H1 (cell line): ENCODE measurements around the gene TMEM45B. TPM values are rescaled to one million over a fixed set of nuclear protein-coding genes. Genes with fewer than 3 reads are reported as not detected.

Source experiments
- CTCF ChIA-PET: fragments of 300-600 bp; sonication (Branson Sonifier 250); formaldehyde crosslinking; loops from one replicate; lab custom pipeline; 2021; ENCODE audit not compliant: partially characterized antibody; lab: Charles Lee
- POLR2A ChIA-PET: fragments of 300-600 bp; sonication (Branson Sonifier 250); formaldehyde crosslinking; loops from one replicate; lab custom pipeline; 2021; ENCODE audit warnings: inconsistent platforms; ENCODE audit not compliant: partially characterized antibody; lab: Charles Lee
- DNase-seq, 2 experiments: peaks; one replicate each; pipeline versions ENCODE4 v3.0.0 to v3.0.0-alpha.2; 2010 to 2022; ENCODE audit warnings: low spot score in 2 of 2, low read depth in 1 of 2, mixed read lengths in 1 of 2
- FAIRE-seq: peaks from 2 replicates; lab custom pipeline; 2011; peaks lifted over from hg19 to GRCh38; lab: Jason Lieb, UNC
- H2AFZ ChIP-seq: 2 replicates; pipeline ENCODE4 v1.8.1; 2012; ENCODE audit warnings: low read length, inconsistent platforms
- H2AK5ac ChIP-seq: 2 replicates; pipeline ENCODE4 v1.6.1; 2013; ENCODE audit warnings: low read depth, low read length
- H2BK120ac ChIP-seq: replicated peaks from 2 replicates; pipeline ENCODE3; 2013; ENCODE audit warnings: low read depth, low read length, inconsistent platforms
- H2BK12ac ChIP-seq: 2 replicates; pipeline ENCODE4 v1.6.1; 2013; ENCODE audit warnings: low read depth, low read length
- H2BK15ac ChIP-seq: 2 replicates; pipeline ENCODE4 v1.6.1; 2013; ENCODE audit warnings: low read length
- H2BK20ac ChIP-seq: 2 replicates; pipeline ENCODE4 v1.6.1; 2013; ENCODE audit warnings: low read length
- H2BK5ac ChIP-seq: 2 replicates; pipeline ENCODE4 v1.6.1; 2013; ENCODE audit warnings: low read depth, low read length
- H3K14ac ChIP-seq: 2 replicates; pipeline ENCODE4 v1.6.1; 2013; ENCODE audit warnings: inconsistent platforms; ENCODE audit not compliant: insufficient read length
- H3K18ac ChIP-seq: 2 replicates; pipeline ENCODE4 v1.6.1; 2013; ENCODE audit warnings: low read length; ENCODE audit errors: extremely low read depth
- H3K23ac ChIP-seq: 2 replicates; pipeline ENCODE4 v1.6.1; 2013; ENCODE audit warnings: inconsistent platforms; ENCODE audit not compliant: insufficient read length
- H3K23me2 ChIP-seq: 2 replicates; pipeline ENCODE4 v1.6.1; 2013; ENCODE audit warnings: low read depth, low read length
- H3K27ac ChIP-seq: 2 replicates; pipeline ENCODE4 v1.6.1; 2011; ENCODE audit warnings: low read depth, low read length, inconsistent platforms
- H3K27me3 ChIP-seq, 4 experiments: replicated peaks in 1 of 4; 1 replicate in 1 of 4; 2 replicates in 3 of 4; pipeline versions ENCODE4 v1.6.1 to v1.8.1; 2011 to 2013; ENCODE audit warnings: low read length in 3 of 4, mild to moderate bottlenecking in 3 of 4, inconsistent platforms in 2 of 4, mixed read lengths in 2 of 4, moderate library complexity in 1 of 4; ENCODE audit not compliant: control insufficient read depth in 3 of 4, insufficient read depth in 3 of 4; ENCODE audit errors: extremely low read depth in 1 of 4
- H3K36me3 ChIP-seq, 4 experiments: 2 replicates each; pipeline versions ENCODE4 v1.6.1 to v1.8.1; 2011 to 2013; ENCODE audit warnings: mild to moderate bottlenecking in 4 of 4, low read length in 3 of 4, moderate library complexity in 2 of 4, control low read depth in 1 of 4, inconsistent platforms in 1 of 4; ENCODE audit not compliant: insufficient read depth in 4 of 4, control insufficient read depth in 2 of 4
- H3K4ac ChIP-seq: replicated peaks from 2 replicates; pipeline ENCODE3; 2013; ENCODE audit warnings: low read length, low read depth, mixed read lengths, inconsistent platforms; ENCODE audit not compliant: insufficient read length
- H3K4me1 ChIP-seq, 4 experiments: replicated peaks in 1 of 4; 1 replicate in 1 of 4; 2 replicates in 3 of 4; pipeline versions ENCODE4 v1.6.1 to v1.8.1; 2011 to 2013; ENCODE audit warnings: low read length in 3 of 4, inconsistent platforms in 2 of 4, mixed read lengths in 1 of 4; ENCODE audit not compliant: insufficient read depth in 4 of 4, control insufficient read depth in 3 of 4
- H3K4me2 ChIP-seq, 2 experiments: 2 replicates each; pipeline versions ENCODE4 v1.6.1 to v1.8.1; 2011 to 2013; ENCODE audit warnings: low read depth in 2 of 2, low read length in 2 of 2, control low read depth in 1 of 2, inconsistent platforms in 1 of 2, mild to moderate bottlenecking in 1 of 2; ENCODE audit not compliant: insufficient read depth in 1 of 2
- H3K4me3 ChIP-seq, 4 experiments: fragments of 200-600, 300-600 bp in 1 of 4; sonication (generic), shearing (Covaris generic), sonication (Bioruptor Twin) in 1 of 4; 2 replicates each; pipeline versions ENCODE4 v1.5.1 to v1.8.1; 2011 to 2016; ENCODE audit warnings: low read length in 4 of 4, low read depth in 3 of 4, control low read depth in 2 of 4, inconsistent platforms in 2 of 4, mild to moderate bottlenecking in 2 of 4, mixed read lengths in 1 of 4, moderate library complexity in 1 of 4; ENCODE audit not compliant: insufficient read depth in 2 of 4; ENCODE audit errors: extremely low read depth in 1 of 4
- H3K56ac ChIP-seq: replicated peaks from 2 replicates; pipeline ENCODE3; 2013; ENCODE audit warnings: low read depth, mild to moderate bottlenecking, mixed read lengths, low read length, inconsistent platforms; ENCODE audit not compliant: insufficient read length
- H3K79me1 ChIP-seq: 2 replicates; pipeline ENCODE4 v1.6.1; 2013; ENCODE audit warnings: low read depth, low read length, control low read depth
- H3K79me2 ChIP-seq, 2 experiments: 2 replicates each; pipeline versions ENCODE4 v1.6.1 to v1.8.1; 2012 to 2013; ENCODE audit warnings: low read length in 2 of 2, mild to moderate bottlenecking in 2 of 2, inconsistent platforms in 1 of 2; ENCODE audit not compliant: insufficient read depth in 2 of 2, control insufficient read depth in 1 of 2
- H3K9ac ChIP-seq, 4 experiments: replicated peaks in 1 of 4; 1 replicate in 1 of 4; 2 replicates in 3 of 4; pipeline versions ENCODE4 v1.6.1 to v1.8.1; 2011 to 2013; ENCODE audit warnings: low read depth in 3 of 4, low read length in 3 of 4, control low read depth in 2 of 4, mild to moderate bottlenecking in 2 of 4, moderate library complexity in 2 of 4, inconsistent platforms in 1 of 4; ENCODE audit errors: extremely low read depth in 1 of 4
- H3K9me3 ChIP-seq, 2 experiments: 2 replicates each; pipeline versions ENCODE4 v1.6.1 to v1.8.1; 2012 to 2013; ENCODE audit warnings: mild to moderate bottlenecking in 2 of 2, moderate library complexity in 2 of 2, control low read depth in 1 of 2, inconsistent platforms in 1 of 2, low read depth in 1 of 2, low read length in 1 of 2, mixed read lengths in 1 of 2; ENCODE audit not compliant: insufficient read depth in 2 of 2
- H4K20me1 ChIP-seq, 2 experiments: replicated peaks in 1 of 2; 2 replicates each; pipeline versions ENCODE3 to v1.8.1; 2011 to 2013; ENCODE audit warnings: inconsistent platforms in 2 of 2, low read length in 2 of 2, mild to moderate bottlenecking in 1 of 2; ENCODE audit not compliant: insufficient read depth in 2 of 2, control insufficient read depth in 1 of 2
- H4K5ac ChIP-seq: 2 replicates; pipeline ENCODE4 v1.6.1; 2013; ENCODE audit warnings: low read length, low read depth, mixed read lengths, inconsistent platforms; ENCODE audit not compliant: insufficient read length
- H4K8ac ChIP-seq: 2 replicates; pipeline ENCODE4 v1.8.0; 2013; ENCODE audit warnings: mild to moderate bottlenecking, moderate library complexity, low read length, inconsistent platforms; ENCODE audit not compliant: insufficient read depth; ENCODE audit errors: extremely low read depth
- H4K91ac ChIP-seq: replicated peaks from 2 replicates; pipeline ENCODE3; 2013; ENCODE audit warnings: low read length, mixed read lengths, inconsistent platforms; ENCODE audit not compliant: insufficient read length
- ATF2 ChIP-seq: IDR thresholded peaks from 2 replicates; pipeline ENCODE4 v1.6.1; 2012; ENCODE audit warnings: low read length, inconsistent platforms
- CBX5 ChIP-seq: fragments of 300-800, 300-1000 bp; sonication (generic); IDR thresholded peaks from 2 replicates; pipeline ENCODE4 v1.7.1; 2016; ENCODE audit warnings: antibody characterized with exemption, low read length, low read depth
- CREB1 ChIP-seq: IDR thresholded peaks from 2 replicates; pipeline ENCODE4 v1.6.1; 2012; ENCODE audit warnings: inconsistent platforms
- JUND ChIP-seq: IDR thresholded peaks from 2 replicates; pipeline ENCODE4 v1.6.1; 2011; ENCODE audit warnings: mild to moderate bottlenecking, improper control_type of control experiment, low read length
- RNF2 ChIP-seq: fragments of 200-900, 300-1000 bp; sonication (generic); IDR thresholded peaks from 2 replicates; pipeline ENCODE4 v1.7.1; 2016; ENCODE audit warnings: borderline replicate concordance, low read depth, mild to moderate bottlenecking, antibody characterized with exemption, low read length; ENCODE audit not compliant: poor library complexity, severe bottlenecking; ENCODE audit errors: missing control alignments
- RXRA ChIP-seq: IDR thresholded peaks from 2 replicates; pipeline ENCODE4 v1.6.1; 2011; ENCODE audit warnings: low read depth, mild to moderate bottlenecking, low read length, moderate library complexity; ENCODE audit not compliant: insufficient read depth
- SRF ChIP-seq: IDR thresholded peaks from 2 replicates; pipeline ENCODE4 v1.6.1; 2011; ENCODE audit warnings: mild to moderate bottlenecking, low read depth, low read length, moderate library complexity
- USF2 ChIP-seq: IDR thresholded peaks from 2 replicates; pipeline ENCODE4 v1.6.1; 2011; ENCODE audit warnings: low read length, improper control_type of control experiment
- WGBS, 2 experiments: shearing (Covaris generic) in 1 of 2; methylation state at CpG; one replicate each; pipeline versions ENCODE4 v1.1.6 to v1.1.7; 2013 to 2015; ENCODE audit warnings: low lambda C conversion rate in 2 of 2, mixed read lengths in 2 of 2, inconsistent platforms in 1 of 2, low coverage in 1 of 2, missing lambda C conversion rate in 1 of 2; ENCODE audit not compliant: insufficient replicate concordance in 2 of 2, insufficient coverage in 1 of 2, insufficient read length in 1 of 2; ENCODE audit errors: extremely low coverage in 1 of 2, missing lambda C conversion rate in 1 of 2; 5-methylcytosine and 5-hydroxymethylcytosine counted together
- polyA plus RNA-seq, 7 experiments: library from polyadenylated mRNA; depleted of rRNA in 3 of 7; stranded (reverse) in 5 of 7; unstranded in 2 of 7; fragments of >200 nt in 5 of 7; fragments of 200-250 nt in 2 of 7; gene quantifications; 1 replicate in 5 of 7; 2 replicates in 1 of 7; 4 replicates in 1 of 7; pipeline versions ENCODE4 v1.2.1 to v1.2.3, GENCODE V29; 2011 to 2013; ENCODE audit warnings: missing spikeins in 2 of 7, mixed read lengths in 2 of 7
- total RNA-seq: library from RNA; stranded (reverse); fragmentation: NEBNext Ultra II Directional; extraction: Animal tissue kit (Norgen Biotek cat#: 25700); gene quantifications from 2 replicates; pipeline ENCODE4 v1.2.1, GENCODE V29; 2021

Gene TMEM45B
- total and polyA plus RNA-seq, 2 of the 8 experiments (the other 6 are each of a cell fraction or from before 2014, with no cell fraction given) = 0.23 TPM; not detected in 1

- Histone ChIP-seq H4K20me1 (no peaks in the 10 kb centered on the region), H4K5ac (no peak overlapping the region), H3K4me1 (no peaks in the 10 kb centered on the region), H3K4ac (no peak overlapping the region), H2BK120ac (no peak overlapping the region), H3K4me2 (no peak overlapping the region), H2BK12ac (no peak overlapping the region), H3K4me3 (no peak overlapping the region), H4K8ac (no peak overlapping the region), H4K91ac (no peak overlapping the region), H3K56ac (no peak overlapping the region), H3K23me2 (no peaks in the 10 kb centered on the region; the same call in 1 of the 2 replicates), H2BK5ac (no peak overlapping the region), H3K14ac (no peak overlapping the region), H2AK5ac (no peak overlapping the region), H2BK20ac (no peak overlapping the region), H2AFZ (no peak overlapping the region), H2BK15ac (no peak overlapping the region), H3K18ac (no peak overlapping the region), H3K27ac (no peak overlapping the region), H3K9ac (no peak overlapping the region), H3K79me1 (no peaks in the 10 kb centered on the region), H3K36me3 (no peaks in the 10 kb centered on the region), H3K9me3 (no peaks in the 10 kb centered on the region), H3K79me2 (no peaks in the 10 kb centered on the region), H3K23ac (no peak overlapping the region), H3K27me3 (no peaks in the 10 kb centered on the region)
- ChIA-PET CTCF (interaction anchor here (1.3 kb wide), 1 partner anchor 11 kb away, joined by 3 read pairs; no protein-coding TSS in a partner anchor), POLR2A (no interaction called here)
- WGBS, 2 experiments = 76% methylated on average over 2 of the region's 2 CpGs; no CpG with 5 or more reads in 1 of the 2 experiments
- no peak for DNase-seq
- FAIRE-seq = no peak
- TF ChIP-seq RXRA (no peak), CBX5 (no peak), USF2 (no peak), JUND (no peak), CREB1 (no peak), SRF (no peak), ATF2 (no peak), RNF2 (no peak)
These were observed 26.5 kb downstream of the TMEM45B start for GRCh38 chr11:129842138-129842537.
